K562 (cell line): ENCODE measurements around the gene SNCA. TPM values are rescaled to one million over a fixed set of nuclear protein-coding genes. Genes with fewer than 3 reads are reported as not detected.

Source experiments
- ATAC-seq: fragments of 200-7000 bp; cut with Tn5 transposase; 3 replicates; pipeline ENCODE4 v1.9.1; 2020; ENCODE audit warnings: moderate library complexity
- BruUV-seq: library from RNA; stranded (reverse); fragments of 400-500 nt; replicated peaks from 2 replicates; lab custom pipeline; 2021; lab: Mats Ljungman, UMichigan
- CTCF ChIA-PET: fragments of 300-600 bp; formaldehyde crosslinking; extraction: SDS; loops from one replicate; lab custom pipeline; 2021; ENCODE audit warnings: low intra/inter-chr PET ratio; lab: Yijun Ruan, JAX
- POLR2A ChIA-PET: fragments of 300-600, 350-650 bp; sonication (Branson Sonifier 250); formaldehyde crosslinking; extraction: SDS; loops from one replicate; lab custom pipeline; 2021; ENCODE audit warnings: antibody characterized with exemption, inconsistent platforms; lab: Yijun Ruan, JAX
- DNase-seq, 4 experiments: peaks; one replicate each; pipeline versions ENCODE4 v3.0.0 to v3.0.0-alpha.2; 2011 to 2018; ENCODE audit warnings: low spot score in 3 of 4, mixed read lengths in 3 of 4; ENCODE audit errors: extremely low read depth in 1 of 4
- FAIRE-seq: peaks from 2 replicates; lab custom pipeline; 2011; peaks lifted over from hg19 to GRCh38; lab: Jason Lieb, UNC
- H2AFZ ChIP-seq: 2 replicates; pipeline ENCODE4 v1.6.0; 2011; ENCODE audit warnings: low read depth, low read length, control low read depth, inconsistent platforms
- H3K27ac ChIP-seq: fragments of 200-600 bp; 3 replicates; pipeline ENCODE4 v1.8.0; 2011; ENCODE audit warnings: low read depth, mild to moderate bottlenecking, control low read depth, inconsistent platforms, low read length, moderate library complexity, mixed read lengths; ENCODE audit errors: extremely low read depth
- H3K27me3 ChIP-seq, 2 experiments: fragments of 300-600 bp in 1 of 2; 2 replicates in 1 of 2; 3 replicates in 1 of 2; pipeline versions ENCODE4 v1.6.0 to v1.8.0; 2011; ENCODE audit warnings: inconsistent platforms in 2 of 2, low read length in 2 of 2, mild to moderate bottlenecking in 1 of 2, mixed read lengths in 1 of 2, moderate library complexity in 1 of 2; ENCODE audit not compliant: control insufficient read depth in 2 of 2, insufficient read depth in 2 of 2
- H3K36me3 ChIP-seq: fragments of 300-600 bp; 3 replicates; pipeline ENCODE4 v1.8.0; 2011; ENCODE audit warnings: mild to moderate bottlenecking, low read length, inconsistent platforms; ENCODE audit not compliant: control insufficient read depth, insufficient read depth
- H3K4me1 ChIP-seq, 2 experiments: fragments of 200-600 bp in 1 of 2; replicated peaks in 1 of 2; 2 replicates in 1 of 2; 3 replicates in 1 of 2; pipeline versions ENCODE4 v1.5.1 to v1.8.0; 2011; ENCODE audit warnings: inconsistent platforms in 2 of 2, low read length in 2 of 2, mild to moderate bottlenecking in 1 of 2, mixed read lengths in 1 of 2, moderate library complexity in 1 of 2; ENCODE audit not compliant: control insufficient read depth in 2 of 2, insufficient read depth in 2 of 2
- H3K4me2 ChIP-seq: 2 replicates; pipeline ENCODE4 v1.6.1; 2011; ENCODE audit warnings: low read length, control low read depth, inconsistent platforms, mixed read lengths; ENCODE audit not compliant: insufficient read depth
- H3K4me3 ChIP-seq: fragments of 200-600 bp; sonication (generic), shearing (Covaris generic); 2 replicates; pipeline ENCODE4 v1.5.1; 2016; ENCODE audit warnings: control low read depth, inconsistent platforms
- H3K79me2 ChIP-seq: fragments of 200-600 bp; 3 replicates; pipeline ENCODE4 v1.8.0; 2011; ENCODE audit warnings: low read length, inconsistent platforms; ENCODE audit not compliant: control insufficient read depth, insufficient read depth
- H3K9ac ChIP-seq, 2 experiments: 2 replicates each; pipeline versions ENCODE4 v1.6.0 to v1.6.1; 2011; ENCODE audit warnings: low read depth in 2 of 2, low read length in 2 of 2, control low read depth in 1 of 2, inconsistent platforms in 1 of 2, mild to moderate bottlenecking in 1 of 2, mixed read lengths in 1 of 2; ENCODE audit not compliant: insufficient read depth in 1 of 2
- H3K9me1 ChIP-seq: one replicate; pipeline ENCODE4 v1.6.0; 2011; ENCODE audit warnings: inconsistent platforms, mild to moderate bottlenecking, low read length, moderate library complexity; ENCODE audit not compliant: control insufficient read depth, insufficient read depth
- H3K9me3 ChIP-seq: replicated peaks from 2 replicates; pipeline ENCODE4 v1.5.1; 2011; ENCODE audit warnings: low read depth, low read length, inconsistent platforms; ENCODE audit not compliant: control insufficient read depth, insufficient read depth
- H4K20me1 ChIP-seq: replicated peaks from 2 replicates; pipeline ENCODE4 v1.6.1; 2011; ENCODE audit warnings: low read length, inconsistent platforms, mixed read lengths; ENCODE audit not compliant: control insufficient read depth, insufficient read depth
- ARNT ChIP-seq, 2 experiments: fragments of 450-650 bp; IDR thresholded peaks; 2 replicates each; pipeline ENCODE4 v1.6.1; 2016; ENCODE audit warnings: mild to moderate bottlenecking in 1 of 2
- CBFA2T2 ChIP-seq: fragments of 450-650 bp; conservative IDR thresholded peaks from 2 replicates; pipeline ENCODE4 v1.6.1; 2017; ENCODE audit warnings: mild to moderate bottlenecking
- CBX3 ChIP-seq, 2 experiments: IDR thresholded peaks; 1 replicate in 1 of 2; 2 replicates in 1 of 2; pipeline ENCODE4 v1.6.1; 2012; ENCODE audit warnings: inconsistent platforms in 2 of 2, low read length in 2 of 2, borderline replicate concordance in 1 of 2, control low read depth in 1 of 2
- CBX8 ChIP-seq: fragments of 200-600 bp; sonication (generic); IDR thresholded peaks from 2 replicates; pipeline ENCODE4 v1.6.1; 2012; ENCODE audit warnings: borderline replicate concordance, mixed run types, low read depth, mild to moderate bottlenecking, moderate library complexity, mixed read lengths, low read length, control low read depth, inconsistent platforms; ENCODE audit not compliant: poor library complexity, severe bottlenecking; ENCODE audit errors: extremely low read depth
- ELK1 ChIP-seq: sonication (generic); formaldehyde crosslinking; IDR thresholded peaks from 2 replicates; pipeline ENCODE4 v1.8.1; 2022; ENCODE audit warnings: missing genetic modification reagents
- EP400 ChIP-seq: fragments of 450-650 bp; IDR thresholded peaks from 2 replicates; pipeline ENCODE4 v1.6.1; 2017; ENCODE audit warnings: antibody characterized with exemption, mild to moderate bottlenecking, moderate library complexity
- GABPB2 ChIP-seq: fragments of 250-450 bp; sonication (Bioruptor Pico); conservative IDR thresholded peaks from 2 replicates; pipeline ENCODE4 v1.5.1; 2021; ENCODE audit warnings: mild to moderate bottlenecking
- JUND ChIP-seq, 2 experiments: IDR thresholded peaks; 2 replicates in 1 of 2; 3 replicates in 1 of 2; pipeline ENCODE4 v1.6.1; 2011; ENCODE audit warnings: borderline replicate concordance in 2 of 2, low read depth in 2 of 2, low read length in 2 of 2, improper control_type of control experiment in 1 of 2, missing biosample characterization in 1 of 2, missing genetic modification characterization in 1 of 2, missing genetic modification reagents in 1 of 2
- PHF21A ChIP-seq: fragments of 450-650 bp; IDR thresholded peaks from 2 replicates; pipeline ENCODE4 v1.6.1; 2017; ENCODE audit warnings: low read depth, borderline replicate concordance
- SIN3B ChIP-seq: fragments of 450-650 bp; IDR thresholded peaks from 2 replicates; pipeline ENCODE4 v1.6.1; 2017; ENCODE audit warnings: low read depth, mild to moderate bottlenecking, moderate library complexity
- STAT6 ChIP-seq: sonication (generic); formaldehyde crosslinking; IDR thresholded peaks from 2 replicates; pipeline ENCODE4 v1.8.1; 2023; ENCODE audit warnings: mild to moderate bottlenecking, missing genetic modification reagents
- ZC3H8 ChIP-seq: fragments of 450-650 bp; IDR thresholded peaks from 2 replicates; pipeline ENCODE4 v1.6.1; 2017
- ZNF449 ChIP-seq: fragments of 250-450 bp; sonication (Bioruptor Pico); IDR thresholded peaks from 2 replicates; pipeline ENCODE4 v1.8.0; 2022; ENCODE audit warnings: moderate library complexity, mild to moderate bottlenecking, inconsistent platforms
- whole genome bisulfite sequencing: fragments of 100-300 bp; shearing (Covaris generic); methylation state at CpG from one replicate; pipeline ENCODE4 v1.1.6; 2016; ENCODE audit warnings: low coverage, mixed read lengths; ENCODE audit not compliant: insufficient coverage; ENCODE audit errors: missing lambda C conversion rate; 5-methylcytosine and 5-hydroxymethylcytosine counted together
- in situ Hi-C: fragments of 300-500 bp; cut with MboI; formaldehyde crosslinking; loops from 4 replicates; pipeline ENCODE4 v1.15.0; 2018; ENCODE audit warnings: inconsistent platforms, mixed read lengths
- intact Hi-C: fragments of 100-400 bp; cut with micrococcal nuclease; formaldehyde crosslinking; loops from 2 replicates; pipeline ENCODE4 v1.14.2; 2022
- polyA plus RNA-seq, 8 experiments: library from polyadenylated mRNA; depleted of rRNA in 4 of 8; stranded (reverse) in 5 of 8; unstranded in 3 of 8; fragments of >200 nt; fragmentation: Nextera tagmentation in 2 of 8; fragmentation: Illumina TruSeq in 1 of 8; extraction: Ambion mirVana in 2 of 8; extraction: Trizol in 1 of 8; gene quantifications; 2 replicates each; pipeline versions ENCODE4 v1.2.1 to v1.2.3, GENCODE V29; 2011 to 2014; ENCODE audit warnings: inconsistent platforms in 1 of 8, missing spikeins in 1 of 8
- total RNA-seq, 7 experiments: library from RNA; depleted of rRNA in 6 of 7; stranded (reverse); fragments of >200 nt in 6 of 7; fragmentation: Illumina TruSeq in 2 of 7; extraction: Trizol in 2 of 7; gene quantifications; 2 replicates each; pipeline versions ENCODE4 v1.2.1 to v1.2.3, GENCODE V29; 2011 to 2021; ENCODE audit warnings: low replicate concordance in 1 of 7

Gene SNCA
- total and polyA plus RNA-seq, 9 of the 15 experiments (the other 6 are each of a cell fraction or from before 2014, with no cell fraction given), result 1.7 to 12.6 (median 3.6) TPM

- Histone ChIP-seq H3K27me3 (no peaks in the 10 kb centered on the region), H3K9ac (no peak overlapping the region), H3K4me2 (no peak overlapping the region), H3K9me3 (no peaks in the 10 kb centered on the region; the same call in 1 of the 2 replicates), H3K27ac (no peak overlapping the region), H3K9me1 (no peaks in the 10 kb centered on the region), H3K4me1 (no peaks in the 10 kb centered on the region), H3K36me3 (no peaks in the 10 kb centered on the region), H4K20me1 (no peaks in the 10 kb centered on the region), H2AFZ (no peak overlapping the region), H3K79me2 (no peaks in the 10 kb centered on the region), H3K4me3 (no peak overlapping the region)
- DNase-seq, result no peak
- 10% methylated on average over 1 of the region's 1 CpG for WGBS
- ATAC-seq, result no peak
- intact Hi-C loops, result no loop called here
- ChIA-PET CTCF (no interaction called here), POLR2A (no interaction called here)
- no peak for FAIRE-seq
- BruUV-seq, result no TSS peak
- in situ Hi-C loops, result no loop called here
- TF ChIP-seq ELK1 (CRISPR knock-in tag), result no peak
- TF ChIP-seq STAT6 (CRISPR knock-in tag), result no peak
- no peak for TF ChIP-seq GABPB2 (CRISPR knock-in tag)
- no peak for TF ChIP-seq ZNF449
- TF ChIP-seq SIN3B, result no peak
- no peak for TF ChIP-seq CBX3 (IDR thresholded peaks at IDR 0.05; ENCODE audit: borderline replicate concordance in 1 of 2, low read length in 2 of 2)
- no peak for TF ChIP-seq ARNT (IDR thresholded peaks at IDR 0.05)
- TF ChIP-seq EP400, result no peak
- no peak for TF ChIP-seq ZC3H8
- TF ChIP-seq CBFA2T2, result no peak
- no peak for TF ChIP-seq JUND (IDR thresholded peaks at IDR 0.05; ENCODE audit: borderline replicate concordance, low read depth, low read length)
- no peak for TF ChIP-seq JUND (tag; IDR thresholded peaks at IDR 0.05; ENCODE audit: borderline replicate concordance, low read depth, low read length)
- no peak for TF ChIP-seq PHF21A
- no peak for TF ChIP-seq CBX8
Observed at GRCh38 chr4:89745708-89746107, 91.3 kb downstream of the SNCA start.
